HepG2 (cell line): ENCODE results near the gene CKS1B. TPM values are rescaled to one million over a fixed set of nuclear protein-coding genes. Genes with fewer than 3 reads are reported as not detected.

Source experiments
- CREM ChIP-seq, 2 experiments: sonication (generic) in 1 of 2; formaldehyde crosslinking in 1 of 2; IDR thresholded peaks; 2 replicates each; pipeline versions ENCODE4 v1.4.0 to v1.6.1; 2016 to 2020; ENCODE audit warnings: antibody characterized with exemption in 1 of 2, mild to moderate bottlenecking in 1 of 2, missing genetic modification reagents in 1 of 2
- GABPA ChIP-seq, 2 experiments: IDR thresholded peaks; 2 replicates each; pipeline ENCODE4 v1.6.1; 2011 to 2016; ENCODE audit warnings: low read depth in 2 of 2, low read length in 1 of 2, missing biosample characterization in 1 of 2, missing genetic modification characterization in 1 of 2
- HDAC1 ChIP-seq: sonication (generic); formaldehyde crosslinking; IDR thresholded peaks from 2 replicates; pipeline ENCODE4 v1.5.1; 2020; ENCODE audit warnings: mild to moderate bottlenecking, missing genetic modification reagents
- IRF2 ChIP-seq: IDR thresholded peaks from 2 replicates; pipeline ENCODE4 v1.6.1; 2018; ENCODE audit warnings: missing genetic modification reagents, missing compliant biosample characterization
- SAP130 ChIP-seq: IDR thresholded peaks from 2 replicates; pipeline ENCODE4 v1.6.1; 2016; ENCODE audit warnings: low read depth
- ZC3H13 ChIP-seq: sonication (generic); formaldehyde crosslinking; IDR thresholded peaks from 2 replicates; pipeline ENCODE4 v1.8.1; 2023; ENCODE audit warnings: mild to moderate bottlenecking, missing genetic modification reagents, moderate library complexity
- ZNF256 ChIP-seq: sonication (generic); formaldehyde crosslinking; conservative IDR thresholded peaks from 2 replicates; pipeline ENCODE4 v1.4.0; 2020; ENCODE audit warnings: missing genetic modification reagents
- ZNF292 ChIP-seq: sonication (generic); formaldehyde crosslinking; IDR thresholded peaks from 2 replicates; pipeline ENCODE4 v1.8.1; 2022; ENCODE audit warnings: mild to moderate bottlenecking, low read depth, missing genetic modification reagents, borderline replicate concordance
- ZNF367 ChIP-seq: sonication (generic); formaldehyde crosslinking; IDR thresholded peaks from 2 replicates; pipeline ENCODE4 v1.4.0; 2020; ENCODE audit warnings: missing genetic modification reagents, borderline replicate concordance
- ZNF557 ChIP-seq: sonication (generic); formaldehyde crosslinking; IDR thresholded peaks from 2 replicates; pipeline ENCODE4 v1.4.0; 2020; ENCODE audit warnings: missing genetic modification reagents
- polyA plus RNA-seq, 8 experiments: library from polyadenylated mRNA; depleted of rRNA in 3 of 8; stranded (reverse) in 7 of 8; unstranded in 1 of 8; fragments of >200 nt; fragmentation: Illumina TruSeq in 4 of 8; extraction: Trizol in 4 of 8; gene quantifications; 2 replicates each; pipeline versions ENCODE4 v1.2.1 to v1.2.3, GENCODE V29; 2011 to 2016; ENCODE audit warnings: low read depth in 4 of 8, missing spikeins in 1 of 8, mixed read lengths in 1 of 8; ENCODE audit not compliant: insufficient read depth in 1 of 8
- total RNA-seq, 5 experiments: library from RNA; depleted of rRNA; stranded (reverse); fragments of >200 nt; fragmentation: Illumina TruSeq; extraction: Trizol; gene quantifications; 2 replicates each; pipeline ENCODE4 v1.2.3, GENCODE V29; 2016; ENCODE audit warnings: low read depth in 1 of 5
- TF ChIP-seq, protein P1 (sequence below): sonication (generic); formaldehyde crosslinking; IDR thresholded peaks from 2 replicates; pipeline ENCODE4 v1.4.0; 2020; ENCODE audit warnings: missing genetic modification reagents, borderline replicate concordance
- TF ChIP-seq, protein P2 (sequence below), 2 experiments: sonication (generic) in 1 of 2; formaldehyde crosslinking in 1 of 2; IDR thresholded peaks; 2 replicates each; pipeline versions ENCODE4 v1.4.0 to v1.6.1; 2016 to 2020; ENCODE audit warnings: borderline replicate concordance in 1 of 2, low read depth in 1 of 2, mild to moderate bottlenecking in 1 of 2, missing genetic modification reagents in 1 of 2
- TF ChIP-seq, protein P3 (sequence below): sonication (generic); formaldehyde crosslinking; IDR thresholded peaks from 2 replicates; pipeline ENCODE4 v1.4.0; 2020; ENCODE audit warnings: missing genetic modification reagents, borderline replicate concordance

Gene CKS1B
- total and polyA plus RNA-seq, 2 of the 13 experiments (the other 11 are each of a cell fraction or from before 2014, with no cell fraction given), result 217 to 222 TPM

DNA sequence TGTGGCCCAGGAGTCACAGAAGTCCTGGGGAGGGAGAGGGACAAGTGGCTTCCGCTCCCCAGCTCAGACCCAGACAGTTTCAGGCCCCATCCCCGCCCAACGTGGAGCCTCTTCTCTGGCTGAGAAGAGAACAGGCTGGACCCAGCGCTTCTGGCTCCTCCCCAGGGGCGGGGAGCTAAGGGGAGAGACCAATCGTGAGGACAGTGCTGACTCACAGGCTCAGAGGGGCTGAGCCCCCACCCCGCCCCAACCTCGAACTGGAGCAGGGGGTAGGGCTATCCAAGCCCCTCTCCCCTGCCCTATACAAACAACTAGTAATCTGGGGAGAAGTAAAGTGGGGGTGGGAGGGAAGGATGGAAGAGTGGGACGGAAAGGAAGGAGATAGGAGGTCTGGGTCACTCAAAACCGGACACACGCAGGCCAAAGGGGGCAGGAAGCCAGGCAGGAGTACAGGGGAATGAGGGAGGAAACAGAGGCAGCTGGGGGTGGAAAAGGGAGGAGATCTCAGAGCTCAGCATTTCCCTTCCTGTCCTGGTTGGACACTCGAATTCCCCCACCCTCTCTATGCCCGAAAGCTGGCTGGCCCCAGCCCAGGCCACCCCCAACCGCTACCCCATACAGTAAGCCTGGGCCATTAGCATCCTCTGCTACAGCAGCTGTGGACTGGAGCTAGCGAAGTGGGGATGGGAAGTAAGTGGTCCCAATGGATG is 3.7 kb upstream of the CKS1B start, which contains the start of gene SHC1 (continued):
- TF ChIP-seq ZNF292, result no peak
- TF ChIP-seq GABPA (IDR thresholded peaks at IDR 0.05; ENCODE audit: low read depth, low read length), result no peak
- peak; percentile 46; the same call in 1 of the 2 replicates for TF ChIP-seq GABPA (CRISPR knock-in tag; IDR thresholded peaks at IDR 0.05; ENCODE audit: low read depth)
- TF ChIP-seq ZNF256, result no peak
- peak; percentile 72 for TF ChIP-seq SAP130 (CRISPR knock-in tag)
- TF ChIP-seq CREM (IDR thresholded peaks at IDR 0.05), result peak; percentile 27; the same call in 1 of the 2 replicates
- TF ChIP-seq CREM (CRISPR knock-in tag; IDR thresholded peaks at IDR 0.05), result no peak
- TF ChIP-seq, protein P1, sequence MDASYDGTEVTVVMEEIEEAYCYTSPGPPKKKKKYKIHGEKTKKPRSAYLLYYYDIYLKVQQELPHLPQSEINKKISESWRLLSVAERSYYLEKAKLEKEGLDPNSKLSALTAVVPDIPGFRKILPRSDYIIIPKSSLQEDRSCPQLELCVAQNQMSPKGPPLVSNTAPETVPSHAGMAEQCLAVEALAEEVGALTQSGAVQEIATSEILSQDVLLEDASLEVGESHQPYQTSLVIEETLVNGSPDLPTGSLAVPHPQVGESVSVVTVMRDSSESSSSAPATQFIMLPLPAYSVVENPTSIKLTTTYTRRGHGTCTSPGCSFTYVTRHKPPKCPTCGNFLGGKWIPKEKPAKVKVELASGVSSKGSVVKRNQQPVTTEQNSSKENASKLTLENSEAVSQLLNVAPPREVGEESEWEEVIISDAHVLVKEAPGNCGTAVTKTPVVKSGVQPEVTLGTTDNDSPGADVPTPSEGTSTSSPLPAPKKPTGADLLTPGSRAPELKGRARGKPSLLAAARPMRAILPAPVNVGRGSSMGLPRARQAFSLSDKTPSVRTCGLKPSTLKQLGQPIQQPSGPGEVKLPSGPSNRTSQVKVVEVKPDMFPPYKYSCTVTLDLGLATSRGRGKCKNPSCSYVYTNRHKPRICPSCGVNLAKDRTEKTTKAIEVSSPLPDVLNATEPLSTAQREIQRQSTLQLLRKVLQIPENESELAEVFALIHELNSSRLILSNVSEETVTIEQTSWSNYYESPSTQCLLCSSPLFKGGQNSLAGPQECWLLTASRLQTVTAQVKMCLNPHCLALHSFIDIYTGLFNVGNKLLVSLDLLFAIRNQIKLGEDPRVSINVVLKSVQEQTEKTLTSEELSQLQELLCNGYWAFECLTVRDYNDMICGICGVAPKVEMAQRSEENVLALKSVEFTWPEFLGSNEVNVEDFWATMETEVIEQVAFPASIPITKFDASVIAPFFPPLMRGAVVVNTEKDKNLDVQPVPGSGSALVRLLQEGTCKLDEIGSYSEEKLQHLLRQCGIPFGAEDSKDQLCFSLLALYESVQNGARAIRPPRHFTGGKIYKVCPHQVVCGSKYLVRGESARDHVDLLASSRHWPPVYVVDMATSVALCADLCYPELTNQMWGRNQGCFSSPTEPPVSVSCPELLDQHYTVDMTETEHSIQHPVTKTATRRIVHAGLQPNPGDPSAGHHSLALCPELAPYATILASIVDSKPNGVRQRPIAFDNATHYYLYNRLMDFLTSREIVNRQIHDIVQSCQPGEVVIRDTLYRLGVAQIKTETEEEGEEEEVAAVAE (CRISPR knock-in tag), result peak; percentile 58
- TF ChIP-seq, protein P2, sequence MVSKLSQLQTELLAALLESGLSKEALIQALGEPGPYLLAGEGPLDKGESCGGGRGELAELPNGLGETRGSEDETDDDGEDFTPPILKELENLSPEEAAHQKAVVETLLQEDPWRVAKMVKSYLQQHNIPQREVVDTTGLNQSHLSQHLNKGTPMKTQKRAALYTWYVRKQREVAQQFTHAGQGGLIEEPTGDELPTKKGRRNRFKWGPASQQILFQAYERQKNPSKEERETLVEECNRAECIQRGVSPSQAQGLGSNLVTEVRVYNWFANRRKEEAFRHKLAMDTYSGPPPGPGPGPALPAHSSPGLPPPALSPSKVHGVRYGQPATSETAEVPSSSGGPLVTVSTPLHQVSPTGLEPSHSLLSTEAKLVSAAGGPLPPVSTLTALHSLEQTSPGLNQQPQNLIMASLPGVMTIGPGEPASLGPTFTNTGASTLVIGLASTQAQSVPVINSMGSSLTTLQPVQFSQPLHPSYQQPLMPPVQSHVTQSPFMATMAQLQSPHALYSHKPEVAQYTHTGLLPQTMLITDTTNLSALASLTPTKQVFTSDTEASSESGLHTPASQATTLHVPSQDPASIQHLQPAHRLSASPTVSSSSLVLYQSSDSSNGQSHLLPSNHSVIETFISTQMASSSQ (IDR thresholded peaks at IDR 0.05; ENCODE audit: low read depth), result no peak
- TF ChIP-seq, protein P2 (CRISPR knock-in tag; IDR thresholded peaks at IDR 0.05; ENCODE audit: borderline replicate concordance), result no peak
- 0 out of 2 replicates have a peak, but pooled peaks have one; percentile 10 for TF ChIP-seq IRF2
- 0 out of 2 replicates have a peak, but pooled peaks have one; percentile 45 for TF ChIP-seq ZNF557
- peak; percentile 60 for TF ChIP-seq HDAC1
- TF ChIP-seq, protein P3, sequence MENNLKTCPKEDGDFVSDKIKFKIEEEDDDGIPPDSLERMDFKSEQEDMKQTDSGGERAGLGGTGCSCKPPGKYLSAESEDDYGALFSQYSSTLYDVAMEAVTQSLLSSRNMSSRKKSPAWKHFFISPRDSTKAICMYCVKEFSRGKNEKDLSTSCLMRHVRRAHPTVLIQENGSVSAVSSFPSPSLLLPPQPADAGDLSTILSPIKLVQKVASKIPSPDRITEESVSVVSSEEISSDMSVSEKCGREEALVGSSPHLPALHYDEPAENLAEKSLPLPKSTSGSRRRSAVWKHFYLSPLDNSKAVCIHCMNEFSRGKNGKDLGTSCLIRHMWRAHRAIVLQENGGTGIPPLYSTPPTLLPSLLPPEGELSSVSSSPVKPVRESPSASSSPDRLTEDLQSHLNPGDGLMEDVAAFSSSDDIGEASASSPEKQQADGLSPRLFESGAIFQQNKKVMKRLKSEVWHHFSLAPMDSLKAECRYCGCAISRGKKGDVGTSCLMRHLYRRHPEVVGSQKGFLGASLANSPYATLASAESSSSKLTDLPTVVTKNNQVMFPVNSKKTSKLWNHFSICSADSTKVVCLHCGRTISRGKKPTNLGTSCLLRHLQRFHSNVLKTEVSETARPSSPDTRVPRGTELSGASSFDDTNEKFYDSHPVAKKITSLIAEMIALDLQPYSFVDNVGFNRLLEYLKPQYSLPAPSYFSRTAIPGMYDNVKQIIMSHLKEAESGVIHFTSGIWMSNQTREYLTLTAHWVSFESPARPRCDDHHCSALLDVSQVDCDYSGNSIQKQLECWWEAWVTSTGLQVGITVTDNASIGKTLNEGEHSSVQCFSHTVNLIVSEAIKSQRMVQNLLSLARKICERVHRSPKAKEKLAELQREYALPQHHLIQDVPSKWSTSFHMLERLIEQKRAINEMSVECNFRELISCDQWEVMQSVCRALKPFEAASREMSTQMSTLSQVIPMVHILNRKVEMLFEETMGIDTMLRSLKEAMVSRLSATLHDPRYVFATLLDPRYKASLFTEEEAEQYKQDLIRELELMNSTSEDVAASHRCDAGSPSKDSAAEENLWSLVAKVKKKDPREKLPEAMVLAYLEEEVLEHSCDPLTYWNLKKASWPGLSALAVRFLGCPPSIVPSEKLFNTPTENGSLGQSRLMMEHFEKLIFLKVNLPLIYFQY, result 0 out of 2 replicates have a peak, but pooled peaks have one; percentile 28
- TF ChIP-seq ZNF367 (CRISPR knock-in tag), result no peak
- TF ChIP-seq ZC3H13 (CRISPR knock-in tag), result no peak
